ENCODE data around the gene GMDS.

GMDS gene

DNA sequence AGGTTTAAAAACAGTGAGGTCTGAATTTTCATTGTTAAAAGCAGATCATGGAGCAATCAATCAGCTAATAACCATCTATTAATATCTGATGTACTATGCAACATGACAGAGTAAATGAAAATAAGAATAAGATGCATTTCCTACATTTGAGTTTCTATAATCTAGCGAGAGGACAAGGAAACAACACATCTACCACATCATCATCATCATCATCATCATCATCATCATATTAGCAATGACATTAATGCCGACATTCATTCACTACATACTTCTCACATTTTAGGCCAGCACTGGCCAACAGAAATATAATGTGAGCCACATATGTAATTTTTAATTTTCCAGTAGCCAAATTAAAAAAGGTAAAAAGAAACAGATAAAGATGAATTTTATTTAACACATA, 110.0 kb downstream of the GMDS start:
- Histone ChIP-seq H2AFZ (ENCODE audit: low read length, unreplicated experiment) (no peak overlapping the region), H3K27ac (ENCODE audit: low read depth, low read length) (no peak overlapping the region), H3K79me2 (ENCODE audit: control insufficient read depth, insufficient read depth, low read length, unreplicated experiment) (no peaks in the 10 kb centered on the region), H3K4me3 (ENCODE audit: low read depth, low read length) (no peak overlapping the region), H3K27me3 (ENCODE audit: insufficient read depth, low read length) (no peaks in the 10 kb centered on the region), H3K36me3 (ENCODE audit: insufficient read depth, low read length) (no peaks in the 10 kb centered on the region), H3K4me1 (ENCODE audit: control insufficient read depth, insufficient read depth, low read length, unreplicated experiment) (peaks cover 13% of the 10 kb centered on the region)

DNA sequence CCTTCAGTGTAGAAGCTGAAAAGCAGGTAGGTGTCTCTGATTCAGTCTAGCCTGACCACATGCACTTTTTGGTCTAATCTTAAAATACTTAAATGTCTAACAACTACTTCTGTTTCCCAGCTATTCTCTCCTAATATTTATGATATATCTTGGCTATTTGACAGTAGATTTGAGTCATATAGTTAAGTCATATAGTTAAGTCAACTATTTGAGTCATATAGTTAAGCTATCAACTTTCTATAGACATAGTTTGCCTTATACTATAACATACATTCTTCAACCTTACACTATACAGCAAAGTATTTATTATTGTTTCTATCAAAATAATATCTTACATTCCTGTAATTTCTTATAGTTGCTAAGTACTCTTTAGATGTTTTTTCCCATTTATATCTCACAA, 110.9 kb downstream of the GMDS start:
- Histone ChIP-seq H2AFZ (ENCODE audit: low read length, unreplicated experiment) (no peak overlapping the region), H3K4me3 (ENCODE audit: low read depth, low read length) (no peak overlapping the region), H3K27me3 (ENCODE audit: insufficient read depth, low read length) (no peaks in the 10 kb centered on the region), H3K79me2 (ENCODE audit: control insufficient read depth, insufficient read depth, low read length, unreplicated experiment) (no peaks in the 10 kb centered on the region), H3K4me1 (ENCODE audit: control insufficient read depth, insufficient read depth, low read length, unreplicated experiment) (peaks cover 13% of the 10 kb centered on the region), H3K36me3 (ENCODE audit: insufficient read depth, low read length) (no peaks in the 10 kb centered on the region), H3K27ac (ENCODE audit: low read depth, low read length) (no peak overlapping the region)

DNA sequence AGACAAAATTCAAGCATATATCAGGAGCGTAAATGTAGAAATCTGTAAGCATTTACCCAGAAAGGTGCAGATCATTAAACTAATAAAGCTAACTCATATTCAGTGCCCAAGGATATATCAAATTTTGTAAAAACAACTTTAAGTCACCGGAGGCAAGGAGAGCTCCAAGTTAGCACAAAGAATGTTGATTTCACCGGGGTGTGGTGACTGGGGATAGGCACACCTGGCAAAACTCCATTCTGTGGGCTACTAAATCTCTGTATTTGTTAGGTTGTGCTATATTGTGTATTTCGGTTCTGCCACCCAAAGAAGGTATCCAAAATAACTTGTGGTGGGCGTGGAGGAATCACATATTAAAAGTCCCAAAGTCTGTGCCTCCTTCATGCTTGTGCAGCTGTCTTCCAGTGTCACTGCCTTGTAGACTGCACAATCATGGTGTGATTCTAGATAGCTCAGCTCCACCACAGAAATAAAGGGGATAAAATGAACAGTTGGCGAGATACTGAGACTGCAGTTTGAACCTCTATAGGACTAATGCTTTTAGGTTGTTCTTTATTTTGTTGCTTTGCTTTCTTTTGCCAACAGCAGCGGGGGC, 111.6 kb downstream of the GMDS start:
- Histone ChIP-seq H3K36me3 (ENCODE audit: insufficient read depth, low read length) (no peaks in the 10 kb centered on the region), H3K4me1 (ENCODE audit: control insufficient read depth, insufficient read depth, low read length, unreplicated experiment) (peaks cover 13% of the 10 kb centered on the region), H2AFZ (ENCODE audit: low read length, unreplicated experiment) (no peak overlapping the region), H3K27ac (ENCODE audit: low read depth, low read length) (no peak overlapping the region), H3K27me3 (ENCODE audit: insufficient read depth, low read length) (no peaks in the 10 kb centered on the region), H3K4me3 (ENCODE audit: low read depth, low read length) (no peak overlapping the region), H3K79me2 (ENCODE audit: control insufficient read depth, insufficient read depth, low read length, unreplicated experiment) (no peaks in the 10 kb centered on the region)

DNA sequence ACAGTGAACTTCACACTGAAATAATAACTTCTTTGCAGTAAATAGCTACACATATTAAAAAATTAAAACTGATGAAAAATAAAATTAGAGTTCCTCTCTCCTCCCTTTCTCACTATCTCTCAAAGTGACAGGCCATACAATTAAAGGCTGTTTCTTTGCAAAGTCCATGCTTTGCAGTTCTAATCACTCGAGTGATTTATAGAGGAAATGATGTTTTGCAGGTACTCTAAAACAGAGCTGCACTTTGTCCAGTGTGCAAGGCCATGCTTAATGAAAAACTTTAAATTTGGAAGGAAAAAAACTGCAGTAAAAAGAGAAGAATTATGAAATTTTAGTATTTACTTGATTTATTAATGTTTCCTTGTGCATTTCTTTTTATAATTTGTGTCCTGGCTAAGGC, 112.5 kb downstream of the GMDS start:
- Histone ChIP-seq H3K36me3 (ENCODE audit: insufficient read depth, low read length) (no peaks in the 10 kb centered on the region), H3K27me3 (ENCODE audit: insufficient read depth, low read length) (no peaks in the 10 kb centered on the region), H2AFZ (ENCODE audit: low read length, unreplicated experiment) (no peak overlapping the region), H3K4me3 (ENCODE audit: low read depth, low read length) (no peak overlapping the region), H3K4me1 (ENCODE audit: control insufficient read depth, insufficient read depth, low read length, unreplicated experiment) (peaks cover 13% of the 10 kb centered on the region), H3K79me2 (ENCODE audit: control insufficient read depth, insufficient read depth, low read length, unreplicated experiment) (no peaks in the 10 kb centered on the region), H3K27ac (ENCODE audit: low read depth, low read length) (no peak overlapping the region)

DNA sequence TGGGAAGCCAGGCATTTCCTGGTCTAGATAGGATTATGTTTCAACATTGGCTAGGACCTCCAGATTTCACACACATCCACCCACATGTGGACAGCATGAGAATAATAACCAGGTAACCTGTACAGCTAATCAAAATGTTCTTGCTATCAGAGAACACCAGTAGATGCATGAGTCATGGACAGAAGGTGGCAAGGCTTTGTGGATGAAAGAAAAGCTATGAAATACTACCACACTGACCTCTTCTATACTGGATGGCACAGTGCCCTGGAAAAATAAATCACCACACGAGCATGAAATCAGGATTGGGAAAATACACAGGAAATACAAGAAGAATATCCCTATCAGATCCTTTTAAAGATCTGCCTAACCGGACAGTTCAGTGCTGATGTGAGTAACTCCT, 113.0 kb downstream of the GMDS start:
- no peak overlapping the region for H3K27ac ChIP-seq (ENCODE audit: low read depth, low read length)
- no peak overlapping the region for H2AFZ ChIP-seq (ENCODE audit: low read length, unreplicated experiment)

DNA sequence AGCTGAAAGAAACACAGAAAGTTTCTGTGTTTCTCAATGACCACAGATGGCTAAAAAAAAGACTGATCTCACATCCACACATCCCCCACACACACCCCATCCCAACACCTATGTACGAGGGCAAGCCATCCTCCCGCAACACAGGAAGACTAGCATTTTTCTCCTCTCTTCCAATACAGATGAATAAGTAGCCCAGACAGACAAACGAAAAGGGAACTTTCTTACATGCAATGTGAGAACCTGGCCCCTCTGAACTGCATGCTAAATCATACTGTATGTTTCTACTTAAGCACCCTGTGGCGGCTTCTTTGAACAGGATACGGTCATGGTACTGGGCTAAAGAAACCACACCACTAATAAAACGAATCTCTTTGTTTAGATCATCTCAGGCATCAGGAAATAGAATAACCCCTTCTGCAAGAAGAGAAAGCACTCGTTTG, 116.2 kb downstream of the GMDS start:
- Histone ChIP-seq H3K4me1 (ENCODE audit: control insufficient read depth, insufficient read depth, low read length, unreplicated experiment) (peaks cover 13% of the 10 kb centered on the region), H3K4me3 (ENCODE audit: low read depth, low read length) (no peak overlapping the region), H3K27me3 (ENCODE audit: insufficient read depth, low read length) (no peaks in the 10 kb centered on the region), H3K27ac (ENCODE audit: low read depth, low read length) (no peak overlapping the region), H3K36me3 (ENCODE audit: insufficient read depth, low read length) (no peaks in the 10 kb centered on the region), H2AFZ (ENCODE audit: low read length, unreplicated experiment) (no peak overlapping the region), H3K79me2 (ENCODE audit: control insufficient read depth, insufficient read depth, low read length, unreplicated experiment) (no peaks in the 10 kb centered on the region)

More for the DNA sequence above, 113.0 kb downstream of the GMDS start:
- H3K4me3 ChIP-seq (ENCODE audit: low read depth, low read length): no peak overlapping the region
- H3K4me1 ChIP-seq (ENCODE audit: control insufficient read depth, insufficient read depth, low read length, unreplicated experiment): peaks cover 13% of the 10 kb centered on the region
- no peaks in the 10 kb centered on the region for H3K36me3 ChIP-seq (ENCODE audit: insufficient read depth, low read length)
- H3K79me2 ChIP-seq (ENCODE audit: control insufficient read depth, insufficient read depth, low read length, unreplicated experiment): no peaks in the 10 kb centered on the region
- no peaks in the 10 kb centered on the region for H3K27me3 ChIP-seq (ENCODE audit: insufficient read depth, low read length)

DNA sequence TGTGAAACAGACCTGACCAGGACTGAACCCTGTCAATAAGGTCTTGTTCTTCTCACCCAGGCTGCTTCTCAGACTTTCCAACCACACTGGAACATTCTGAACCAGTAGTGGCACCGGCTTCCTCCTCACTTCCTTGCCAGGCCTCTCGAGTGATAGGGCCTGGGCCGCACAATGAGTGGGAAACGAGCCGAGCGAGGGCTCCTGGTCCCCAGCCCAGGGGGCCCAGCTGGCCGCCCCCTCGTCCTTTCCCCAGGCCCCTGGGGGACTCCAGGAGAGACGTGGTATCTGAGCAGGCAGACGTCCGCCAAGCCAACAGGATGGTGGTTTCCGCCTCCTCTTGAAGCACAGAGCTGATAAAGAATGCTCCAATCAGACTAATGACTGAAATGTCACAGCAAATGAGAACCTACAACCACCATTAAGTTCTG, 117.9 kb downstream of the GMDS start:
- no peak overlapping the region for H2AFZ ChIP-seq (ENCODE audit: low read length, unreplicated experiment)
- no peak overlapping the region for H3K27ac ChIP-seq (ENCODE audit: low read depth, low read length)
- H3K4me3 ChIP-seq (ENCODE audit: low read depth, low read length): no peak overlapping the region
- no peaks in the 10 kb centered on the region for H3K36me3 ChIP-seq (ENCODE audit: insufficient read depth, low read length)
- peaks cover 4% of the 10 kb centered on the region for H3K4me1 ChIP-seq (ENCODE audit: control insufficient read depth, insufficient read depth, low read length, unreplicated experiment)
- no peaks in the 10 kb centered on the region for H3K79me2 ChIP-seq (ENCODE audit: control insufficient read depth, insufficient read depth, low read length, unreplicated experiment)
- no peaks in the 10 kb centered on the region for H3K27me3 ChIP-seq (ENCODE audit: insufficient read depth, low read length)

DNA sequence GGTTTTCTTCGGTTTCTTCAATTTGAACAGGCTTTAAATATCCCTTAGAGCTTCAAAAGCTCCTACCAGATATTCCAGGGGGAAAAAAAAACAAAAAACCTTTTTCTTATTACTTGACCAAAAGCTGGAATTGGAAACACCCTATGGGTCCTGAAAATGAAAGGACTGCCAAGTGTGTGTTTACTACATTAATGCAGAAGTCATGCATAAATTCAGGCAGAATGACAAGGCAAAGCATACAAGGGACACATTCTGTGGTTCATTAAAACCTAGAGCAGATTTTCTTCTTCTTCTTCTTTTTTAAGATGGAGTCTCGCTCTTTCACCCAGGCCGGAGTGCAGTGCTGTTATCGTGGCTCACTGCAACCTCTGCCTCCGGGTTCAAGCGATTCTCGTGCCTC, 119.1 kb downstream of the GMDS start:
- Histone ChIP-seq H3K4me1 (ENCODE audit: control insufficient read depth, insufficient read depth, low read length, unreplicated experiment) (no peaks in the 10 kb centered on the region), H3K27ac (ENCODE audit: low read depth, low read length) (no peak overlapping the region), H3K36me3 (ENCODE audit: insufficient read depth, low read length) (no peaks in the 10 kb centered on the region), H3K4me3 (ENCODE audit: low read depth, low read length) (no peak overlapping the region), H3K79me2 (ENCODE audit: control insufficient read depth, insufficient read depth, low read length, unreplicated experiment) (no peaks in the 10 kb centered on the region), H3K27me3 (ENCODE audit: insufficient read depth, low read length) (no peaks in the 10 kb centered on the region), H2AFZ (ENCODE audit: low read length, unreplicated experiment) (no peak overlapping the region)

DNA sequence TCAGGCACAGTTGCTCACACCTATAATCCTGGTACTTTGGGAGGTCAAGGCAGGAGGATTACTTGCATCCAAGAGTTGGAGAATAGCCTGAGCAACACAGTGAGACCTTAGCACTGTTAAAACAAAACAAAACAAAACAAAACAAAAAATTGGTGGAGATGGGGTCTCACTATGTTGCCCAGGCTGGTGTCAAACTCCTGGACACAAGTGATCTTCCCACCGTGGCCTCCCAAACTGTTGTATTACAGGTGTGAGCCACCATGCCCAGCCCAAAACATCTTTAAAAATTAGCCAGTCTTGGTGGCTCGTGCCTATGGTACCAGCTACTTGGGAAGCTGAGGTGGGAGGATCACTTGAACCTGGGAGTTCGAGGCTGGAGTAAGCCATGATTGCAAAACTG, 120.2 kb downstream of the GMDS start:
- H3K36me3 ChIP-seq (ENCODE audit: insufficient read depth, low read length): no peaks in the 10 kb centered on the region
- no peaks in the 10 kb centered on the region for H3K79me2 ChIP-seq (ENCODE audit: control insufficient read depth, insufficient read depth, low read length, unreplicated experiment)
- no peak overlapping the region for H3K27ac ChIP-seq (ENCODE audit: low read depth, low read length)
- H3K4me3 ChIP-seq (ENCODE audit: low read depth, low read length): no peak overlapping the region
- H3K4me1 ChIP-seq (ENCODE audit: control insufficient read depth, insufficient read depth, low read length, unreplicated experiment): no peaks in the 10 kb centered on the region
- H3K27me3 ChIP-seq (ENCODE audit: insufficient read depth, low read length): no peaks in the 10 kb centered on the region
- no peak overlapping the region for H2AFZ ChIP-seq (ENCODE audit: low read length, unreplicated experiment)

DNA sequence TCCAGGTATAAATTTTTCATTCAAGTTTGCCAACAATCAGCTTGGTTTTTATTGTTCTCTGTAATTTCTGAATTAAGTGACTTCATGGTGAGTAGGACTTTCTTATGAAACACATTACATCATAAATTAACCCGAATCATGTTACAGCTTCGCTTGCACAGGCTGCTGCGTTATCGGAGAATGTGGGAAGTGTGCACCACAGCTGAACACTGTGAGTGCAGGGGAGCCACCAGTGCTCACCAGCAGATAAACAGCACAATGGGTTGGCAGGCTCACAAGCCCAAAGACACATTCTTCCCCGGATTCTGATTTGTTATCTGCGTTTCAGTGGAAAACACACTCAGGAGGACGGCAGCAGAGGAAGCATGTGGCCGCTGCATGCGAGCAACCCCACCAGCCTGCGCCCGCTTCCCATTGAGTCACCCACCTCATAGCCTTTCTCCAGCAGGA, 121.1 kb downstream of the GMDS start:
- Histone ChIP-seq H3K4me3 (ENCODE audit: low read depth, low read length) (no peak overlapping the region), H3K79me2 (ENCODE audit: control insufficient read depth, insufficient read depth, low read length, unreplicated experiment) (no peaks in the 10 kb centered on the region), H3K4me1 (ENCODE audit: control insufficient read depth, insufficient read depth, low read length, unreplicated experiment) (no peaks in the 10 kb centered on the region)

DNA sequence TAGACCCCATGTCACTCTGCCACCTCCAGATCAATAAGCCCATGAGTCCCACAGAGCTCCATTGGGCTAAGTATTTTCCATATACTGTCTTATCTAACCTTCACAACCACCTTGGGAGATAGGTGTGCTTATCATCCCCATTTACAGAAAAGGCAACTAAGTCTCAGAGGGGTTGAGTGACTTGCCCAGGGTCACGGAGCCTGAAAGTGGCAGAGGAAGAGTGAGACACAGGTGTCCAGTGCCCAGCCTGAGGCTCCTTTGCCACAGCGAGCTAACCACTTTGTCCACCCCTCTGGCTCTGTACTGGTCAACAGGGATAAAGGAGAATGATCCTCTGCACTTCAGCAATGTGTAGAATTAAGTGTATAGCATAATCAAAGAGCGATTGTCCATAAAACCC, 124.5 kb downstream of the GMDS start:
- Histone ChIP-seq H3K27me3 (ENCODE audit: insufficient read depth, low read length) (no peaks in the 10 kb centered on the region), H3K4me3 (ENCODE audit: low read depth, low read length) (no peak overlapping the region), H2AFZ (ENCODE audit: low read length, unreplicated experiment) (no peak overlapping the region), H3K27ac (ENCODE audit: low read depth, low read length) (no peak overlapping the region), H3K4me1 (ENCODE audit: control insufficient read depth, insufficient read depth, low read length, unreplicated experiment) (no peaks in the 10 kb centered on the region), H3K36me3 (ENCODE audit: insufficient read depth, low read length) (no peaks in the 10 kb centered on the region), H3K79me2 (ENCODE audit: control insufficient read depth, insufficient read depth, low read length, unreplicated experiment) (no peaks in the 10 kb centered on the region)

More for the DNA sequence above, 121.1 kb downstream of the GMDS start:
- Histone ChIP-seq H3K36me3 (ENCODE audit: insufficient read depth, low read length) (no peaks in the 10 kb centered on the region), H3K27me3 (ENCODE audit: insufficient read depth, low read length) (no peaks in the 10 kb centered on the region), H3K27ac (ENCODE audit: low read depth, low read length) (no peak overlapping the region), H2AFZ (ENCODE audit: low read length, unreplicated experiment) (no peak overlapping the region)

All from ACC112 (cell line).